GM20431 (cell line): ENCODE results near the gene GABRB2.
"Not testable (repeated sequence)": the region's sequence is repeated elsewhere in the genome, so short reads cannot be mapped to it uniquely, and the experiment has no call there.

Source experiments
- in situ Hi-C: fragments of 300-500 bp; cut with MseI, MboI; formaldehyde crosslinking; loops from one replicate; pipeline ENCODE4 v1.15.0; 2020; ENCODE audit warnings: low sequenced_read_pairs; ENCODE audit not compliant: unreplicated experiment

GABRB2 gene

GRCh38 chr5:161306351-161306995 lies 240.1 kb downstream of the GABRB2 start:
- in situ Hi-C loops = no loop called here

GRCh38 chr5:161305601-161306000 lies 240.9 kb downstream of the GABRB2 start:
- in situ Hi-C loops = no loop called here

- in situ Hi-C loops = no loop called here
Observed at GRCh38 chr5:161302559-161302958, 244.0 kb downstream of the GABRB2 start.

GRCh38 chr5:161301586-161301985 lies 244.9 kb downstream of the GABRB2 start:
- in situ Hi-C loops = no loop called here

GRCh38 chr5:161299053-161299452 lies 247.5 kb downstream of the GABRB2 start:
- in situ Hi-C loops = no loop called here

GRCh38 chr5:161297388-161297787 lies 249.1 kb downstream of the GABRB2 start:
- in situ Hi-C loops = not testable (repeated sequence)

GRCh38 chr5:161295721-161296250 lies 250.7 kb downstream of the GABRB2 start:
- in situ Hi-C loops = no loop called here

GRCh38 chr5:161288071-161288470 lies 258.5 kb downstream of the GABRB2 start:
- in situ Hi-C loops = no loop called here

GRCh38 chr5:161287436-161287835 lies 259.1 kb downstream of the GABRB2 start:
- in situ Hi-C loops = no loop called here

GRCh38 chr5:161286066-161286655 lies 260.4 kb downstream of the GABRB2 start:
- in situ Hi-C loops = no loop called here

- in situ Hi-C loops = no loop called here
Observed at GRCh38 chr5:161284445-161284844, 262.1 kb downstream of the GABRB2 start.

GRCh38 chr5:161283296-161283695 lies 263.2 kb downstream of the GABRB2 start:
- in situ Hi-C loops = no loop called here

- in situ Hi-C loops = no loop called here
Observed at GRCh38 chr5:161278739-161279660, 267.5 kb downstream of the GABRB2 start.

- in situ Hi-C loops = no loop called here
Observed at GRCh38 chr5:161277011-161277410, 269.5 kb downstream of the GABRB2 start.

GRCh38 chr5:161274951-161275350 lies 271.6 kb downstream of the GABRB2 start:
- in situ Hi-C loops = no loop called here

- in situ Hi-C loops = no loop called here
Observed at GRCh38 chr5:161273410-161273809, 273.1 kb downstream of the GABRB2 start.

GRCh38 chr5:161271816-161272215 lies 274.7 kb downstream of the GABRB2 start:
- in situ Hi-C loops = no loop called here

GRCh38 chr5:161269125-161269524 lies 277.4 kb downstream of the GABRB2 start:
- in situ Hi-C loops = no loop called here

GRCh38 chr5:161266954-161267353 lies 279.6 kb downstream of the GABRB2 start:
- in situ Hi-C loops = no loop called here

- in situ Hi-C loops = no loop called here
Observed at GRCh38 chr5:161265006-161265405, 281.5 kb downstream of the GABRB2 start.

GRCh38 chr5:161263191-161263590 lies 283.3 kb downstream of the GABRB2 start:
- in situ Hi-C loops = no loop called here
